GM13977 (cell line): ENCODE results near the gene FCRLA.

Experiments used
- DNase-seq: peaks from one replicate; pipeline ENCODE4 v3.0.0; 2012; ENCODE audit warnings: low spot score
- CTCF ChIP-seq: IDR thresholded peaks from 2 replicates; pipeline ENCODE4 v1.5.1; 2012; ENCODE audit warnings: mild to moderate bottlenecking, control low read depth; ENCODE audit not compliant: insufficient read depth; ENCODE audit errors: extremely low read depth, missing control alignments
- in situ Hi-C: fragments of 300-500 bp; cut with MboI; formaldehyde crosslinking; loops from one replicate; pipeline ENCODE4 v1.12.0; 2022; ENCODE audit warnings: low sequenced_read_pairs, low pct_unique_long_range_greater_than_20kb, mixed read lengths, inconsistent platforms; ENCODE audit not compliant: unreplicated experiment

Gene FCRLA

GRCh38 chr1:161736335-161736969 is 29.4 kb downstream of the FCRLA start:
- TF ChIP-seq CTCF = no peak
- in situ Hi-C loops = loop anchor here (25.0 kb wide), 1 partner anchor 99 kb away; the partner anchor contains the start of gene FCGR3B
- no peak for DNase-seq

GRCh38 chr1:161737625-161738024 is 30.6 kb downstream of the FCRLA start:
- in situ Hi-C loops = loop anchor here (25.0 kb wide), 1 partner anchor 100 kb away; the partner anchor contains the start of gene FCGR3B
- DNase-seq = no peak
- no peak for TF ChIP-seq CTCF

GRCh38 chr1:161738627-161739287 is 31.7 kb downstream of the FCRLA start:
- DNase-seq = peak; percentile 26
- peak; percentile 75 for TF ChIP-seq CTCF
- in situ Hi-C loops = loop anchor here (25.0 kb wide), 1 partner anchor 101 kb away; the partner anchor contains the start of gene FCGR3B

GRCh38 chr1:161739865-161740566 is 33.0 kb downstream of the FCRLA start:
- no peak for TF ChIP-seq CTCF

GRCh38 chr1:161740921-161741320 is 33.9 kb downstream of the FCRLA start:
- in situ Hi-C loops = loop anchor here (10.0 to 25.0 kb wide), 2 partner anchors 104 to 256 kb away; partner anchors contain the start of gene FCGR3B
- no peak for TF ChIP-seq CTCF
- DNase-seq = no peak

More at GRCh38 chr1:161739865-161740566, 33.0 kb downstream of the FCRLA start:
- no peak for DNase-seq
- in situ Hi-C loops = loop anchor here (10.0 to 25.0 kb wide), 2 partner anchors 103 to 255 kb away; partner anchors contain the start of gene FCGR3B

- DNase-seq = no peak
- in situ Hi-C loops = loop anchor here (10.0 to 25.0 kb wide), 2 partner anchors 106 to 258 kb away; partner anchors contain the start of gene FCGR3B
- no peak for TF ChIP-seq CTCF
Measured at GRCh38 chr1:161743231-161743630, 36.2 kb downstream of the FCRLA start.
